H9 (cell line): ENCODE measurements around the gene JMJD8. TPM values are rescaled to one million over a fixed set of nuclear protein-coding genes. Genes with fewer than 3 reads are reported as not detected.

Experiments
- DNase-seq: peaks from one replicate; pipeline ENCODE4 v3.0.0-alpha.2; 2017
- H2AFZ ChIP-seq: one replicate; pipeline ENCODE4 v1.6.1; 2013; ENCODE audit warnings: mild to moderate bottlenecking, low read length, control low read depth, moderate library complexity
- H2AK5ac ChIP-seq: 2 replicates; pipeline ENCODE4 v1.6.1; 2013; ENCODE audit warnings: low read length, control low read depth, mixed read lengths; ENCODE audit not compliant: insufficient read length
- H2BK120ac ChIP-seq: one replicate; pipeline ENCODE4 v1.6.1; 2013; ENCODE audit warnings: low read depth, mild to moderate bottlenecking, low read length, control low read depth, inconsistent platforms; ENCODE audit not compliant: poor library complexity, severe bottlenecking
- H2BK12ac ChIP-seq: 2 replicates; pipeline ENCODE4 v1.6.1; 2013; ENCODE audit warnings: low read length, control low read depth, mixed read lengths, low read depth; ENCODE audit not compliant: insufficient read length
- H2BK15ac ChIP-seq: 2 replicates; pipeline ENCODE4 v1.6.1; 2013; ENCODE audit warnings: low read depth, low read length, control low read depth
- H2BK20ac ChIP-seq: one replicate; pipeline ENCODE4 v1.6.1; 2013; ENCODE audit warnings: low read depth, mild to moderate bottlenecking, low read length, control low read depth, inconsistent platforms; ENCODE audit not compliant: poor library complexity, severe bottlenecking
- H2BK5ac ChIP-seq: 2 replicates; pipeline ENCODE4 v1.6.1; 2013; ENCODE audit warnings: low read length, control low read depth, mixed read lengths; ENCODE audit not compliant: insufficient read length
- H3K14ac ChIP-seq: 2 replicates; pipeline ENCODE4 v1.6.1; 2013; ENCODE audit warnings: low read length, control low read depth; ENCODE audit not compliant: insufficient read depth
- H3K18ac ChIP-seq: 2 replicates; pipeline ENCODE4 v1.6.1; 2013; ENCODE audit warnings: low read depth, mild to moderate bottlenecking, mixed read lengths, low read length, control low read depth; ENCODE audit not compliant: insufficient read length
- H3K23ac ChIP-seq: 2 replicates; pipeline ENCODE4 v1.6.1; 2013; ENCODE audit warnings: low read length, control low read depth, mixed read lengths, low read depth; ENCODE audit not compliant: insufficient read length
- H3K23me2 ChIP-seq: 2 replicates; pipeline ENCODE4 v1.6.1; 2013; ENCODE audit warnings: low read depth, mild to moderate bottlenecking, mixed read lengths, low read length, control low read depth; ENCODE audit not compliant: insufficient read length, poor library complexity, severe bottlenecking
- H3K27ac ChIP-seq: 2 replicates; pipeline ENCODE4 v1.5.1; 2013; ENCODE audit warnings: low read length, control low read depth, mixed read lengths, low read depth; ENCODE audit not compliant: insufficient read length
- H3K27me3 ChIP-seq: 2 replicates; pipeline ENCODE4 v1.6.1; 2013; ENCODE audit warnings: low read length, control low read depth, inconsistent platforms; ENCODE audit not compliant: insufficient read depth
- H3K4ac ChIP-seq: 2 replicates; pipeline ENCODE4 v1.6.1; 2013; ENCODE audit warnings: low read depth, mild to moderate bottlenecking, control low read depth, inconsistent platforms, low read length, moderate library complexity
- H3K4me1 ChIP-seq: 2 replicates; pipeline ENCODE4 v1.6.1; 2013; ENCODE audit warnings: low read length, control low read depth, inconsistent platforms; ENCODE audit not compliant: insufficient read depth
- H3K4me2 ChIP-seq: 2 replicates; pipeline ENCODE4 v1.6.1; 2013; ENCODE audit warnings: low read length, control low read depth, mixed read lengths; ENCODE audit not compliant: insufficient read length, insufficient read depth
- H3K56ac ChIP-seq: 2 replicates; pipeline ENCODE4 v1.6.1; 2013; ENCODE audit warnings: low read depth, mild to moderate bottlenecking, mixed read lengths, low read length, control low read depth; ENCODE audit not compliant: insufficient read length
- H3K79me1 ChIP-seq: 2 replicates; pipeline ENCODE4 v1.6.1; 2013; ENCODE audit warnings: low read depth, mild to moderate bottlenecking, moderate library complexity, low read length, control low read depth, inconsistent platforms; ENCODE audit not compliant: insufficient read depth, poor library complexity, severe bottlenecking
- H3K79me2 ChIP-seq: 2 replicates; pipeline ENCODE4 v1.6.1; 2013; ENCODE audit warnings: low read length, control low read depth, inconsistent platforms; ENCODE audit not compliant: insufficient read depth
- H3K9ac ChIP-seq: 2 replicates; pipeline ENCODE4 v1.6.1; 2013; ENCODE audit warnings: low read length, control low read depth, mixed read lengths; ENCODE audit not compliant: insufficient read length; ENCODE audit errors: extremely low read depth
- H3K9me3 ChIP-seq: one replicate; pipeline ENCODE4 v1.6.1; 2013; ENCODE audit warnings: low read depth, low read length, inconsistent platforms; ENCODE audit not compliant: control insufficient read depth
- H3T11ph ChIP-seq: one replicate; pipeline ENCODE4 v1.6.1; 2013; ENCODE audit warnings: mild to moderate bottlenecking, low read length, control low read depth, inconsistent platforms
- H4K20me1 ChIP-seq: one replicate; pipeline ENCODE4 v1.6.1; 2013; ENCODE audit not compliant: control insufficient read depth, insufficient read length, insufficient read depth
- H4K5ac ChIP-seq: 2 replicates; pipeline ENCODE4 v1.6.1; 2013; ENCODE audit warnings: low read depth, mild to moderate bottlenecking, mixed read lengths, low read length, control low read depth; ENCODE audit not compliant: insufficient read length
- H4K8ac ChIP-seq: replicated peaks from 2 replicates; pipeline ENCODE4 v1.6.1; 2013; ENCODE audit warnings: low read length, control low read depth, mixed read lengths, low read depth; ENCODE audit not compliant: insufficient read length
- H4K91ac ChIP-seq: 2 replicates; pipeline ENCODE4 v1.6.1; 2013; ENCODE audit warnings: low read depth, mild to moderate bottlenecking, moderate library complexity, mixed read lengths, low read length, control low read depth; ENCODE audit not compliant: insufficient read length
- H3K27ac Mint-ChIP-seq, 3 experiments: 2 replicates in 2 of 3; 3 replicates in 1 of 3; pipeline ENCODE4 v1.8.0; 2020 to 2021; ENCODE audit warnings: mixed read lengths in 3 of 3, mild to moderate bottlenecking in 1 of 3, moderate library complexity in 1 of 3
- H3K27me3 Mint-ChIP-seq: 2 replicates; pipeline ENCODE4 v1.8.0; 2021; ENCODE audit warnings: low read depth, mild to moderate bottlenecking, moderate library complexity, mixed read lengths
- H3K36me3 Mint-ChIP-seq, 3 experiments: 2 replicates in 2 of 3; 3 replicates in 1 of 3; pipeline ENCODE4 v1.8.0; 2020 to 2021; ENCODE audit warnings: low read depth in 3 of 3, mixed read lengths in 3 of 3; ENCODE audit not compliant: insufficient read depth in 1 of 3
- H3K4me1 Mint-ChIP-seq, 2 experiments: 2 replicates each; pipeline ENCODE4 v1.8.0; 2020; ENCODE audit warnings: mixed read lengths in 2 of 2
- H3K4me3 Mint-ChIP-seq, 2 experiments: 2 replicates in 1 of 2; 3 replicates in 1 of 2; pipeline ENCODE4 v1.8.0; 2020 to 2021; ENCODE audit warnings: mild to moderate bottlenecking in 2 of 2, mixed read lengths in 2 of 2, moderate library complexity in 1 of 2
- H3K9me3 Mint-ChIP-seq, 2 experiments: 2 replicates in 1 of 2; 3 replicates in 1 of 2; pipeline ENCODE4 v1.8.0; 2020; ENCODE audit warnings: mild to moderate bottlenecking in 2 of 2, mixed read lengths in 2 of 2, moderate library complexity in 1 of 2
- WGBS: extraction: QIAGEN DNeasy Blood & Tissue Kit; methylation state at CpG from one replicate; pipeline ENCODE4 v1.1.7; 2013; ENCODE audit warnings: missing lambda C conversion rate, low lambda C conversion rate, mixed read lengths; ENCODE audit not compliant: insufficient read length; ENCODE audit errors: extremely low coverage; 5-methylcytosine and 5-hydroxymethylcytosine counted together
- total RNA-seq: library from RNA; stranded (reverse); gene quantifications from 2 replicates; pipeline ENCODE4 v1.2.1, GENCODE V29; 2021
- TF ChIP-seq, protein P1 (sequence below): fragments of 200-600 bp; sonication (generic); conservative IDR thresholded peaks from 3 replicates; pipeline ENCODE4 v1.8.0; 2021; ENCODE audit warnings: antibody characterized with exemption, mild to moderate bottlenecking

Gene JMJD8
- total RNA-seq, 1 experiment from 2014 or later: 52.7 TPM

DNA sequence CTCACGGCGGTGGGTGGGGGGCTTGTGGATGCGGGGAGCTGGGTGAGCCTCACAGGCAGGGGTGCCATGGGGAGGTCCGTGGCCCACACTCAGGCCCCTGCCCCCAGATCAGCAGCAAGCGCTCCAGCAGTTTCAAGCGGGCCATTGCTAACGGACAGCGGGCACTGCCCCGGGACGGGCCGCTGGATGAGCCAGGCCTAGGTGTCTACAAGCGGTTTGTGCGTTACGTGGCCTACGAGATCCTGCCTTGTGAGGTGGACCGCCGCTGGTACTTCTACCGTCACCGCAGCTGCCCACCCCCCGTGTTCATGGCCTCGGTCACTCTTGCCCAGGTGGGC, 7.6 kb downstream of the JMJD8 start:
- H2AK5ac ChIP-seq: no peak overlapping the region
- no peak overlapping the region for H2BK12ac ChIP-seq
- no peak overlapping the region for H3K9ac ChIP-seq
- H3K4me2 ChIP-seq: no peak overlapping the region
- H3K4me1 ChIP-seq: no peaks in the 10 kb centered on the region
- H3T11ph ChIP-seq: no peak overlapping the region
- no peak overlapping the region for H2BK20ac ChIP-seq
- H3K4ac ChIP-seq: no peak overlapping the region
- no peak overlapping the region for H3K14ac ChIP-seq
- no peak overlapping the region for H4K5ac ChIP-seq
- WGBS: no CpG with 5 or more reads among the region's 21 CpGs
- no peaks in the 10 kb centered on the region for H3K79me2 ChIP-seq
- H4K91ac ChIP-seq: no peak overlapping the region
- DNase-seq: no peak
- H3K27me3 ChIP-seq: no peaks in the 10 kb centered on the region
- H3K9me3 Mint-ChIP-seq: no peaks in the 10 kb centered on the region
- no peak overlapping the region for H2AFZ ChIP-seq
- no peak overlapping the region for H2BK15ac ChIP-seq
- no peak overlapping the region for H3K18ac ChIP-seq
- peaks cover 15% of the 10 kb centered on the region for H3K23me2 ChIP-seq
- H3K27ac ChIP-seq: no peak overlapping the region
- H4K8ac ChIP-seq: no peak overlapping the region
- H3K4me1 Mint-ChIP-seq: peaks cover 16 to 29% of the 10 kb centered on the region in 2 experiments
- no peak overlapping the region for H3K23ac ChIP-seq
- H3K9me3 ChIP-seq: no peaks in the 10 kb centered on the region
- no peak overlapping the region for H2BK120ac ChIP-seq
- TF ChIP-seq, protein P1, sequence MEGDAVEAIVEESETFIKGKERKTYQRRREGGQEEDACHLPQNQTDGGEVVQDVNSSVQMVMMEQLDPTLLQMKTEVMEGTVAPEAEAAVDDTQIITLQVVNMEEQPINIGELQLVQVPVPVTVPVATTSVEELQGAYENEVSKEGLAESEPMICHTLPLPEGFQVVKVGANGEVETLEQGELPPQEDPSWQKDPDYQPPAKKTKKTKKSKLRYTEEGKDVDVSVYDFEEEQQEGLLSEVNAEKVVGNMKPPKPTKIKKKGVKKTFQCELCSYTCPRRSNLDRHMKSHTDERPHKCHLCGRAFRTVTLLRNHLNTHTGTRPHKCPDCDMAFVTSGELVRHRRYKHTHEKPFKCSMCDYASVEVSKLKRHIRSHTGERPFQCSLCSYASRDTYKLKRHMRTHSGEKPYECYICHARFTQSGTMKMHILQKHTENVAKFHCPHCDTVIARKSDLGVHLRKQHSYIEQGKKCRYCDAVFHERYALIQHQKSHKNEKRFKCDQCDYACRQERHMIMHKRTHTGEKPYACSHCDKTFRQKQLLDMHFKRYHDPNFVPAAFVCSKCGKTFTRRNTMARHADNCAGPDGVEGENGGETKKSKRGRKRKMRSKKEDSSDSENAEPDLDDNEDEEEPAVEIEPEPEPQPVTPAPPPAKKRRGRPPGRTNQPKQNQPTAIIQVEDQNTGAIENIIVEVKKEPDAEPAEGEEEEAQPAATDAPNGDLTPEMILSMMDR: no peak
- H3K4me3 Mint-ChIP-seq: no peak overlapping the region
- H3K56ac ChIP-seq: no peak overlapping the region
- H3K27me3 Mint-ChIP-seq: peaks cover 3% of the 10 kb centered on the region; the same call in 1 of the 2 replicates
- no peaks in the 10 kb centered on the region for H3K79me1 ChIP-seq
- H3K27ac Mint-ChIP-seq: no peak overlapping the region
- H2BK5ac ChIP-seq: no peak overlapping the region
- no peaks in the 10 kb centered on the region for H4K20me1 ChIP-seq
- H3K36me3 Mint-ChIP-seq: peaks cover 9 to 19% (median 12%) of the 10 kb centered on the region in 3 experiments; a peak in 6 of 7 replicates
